Testis (tissue), 2 donors: ENCODE results near the gene ADAMTS16.

Source experiments
- POLR2A ChIP-seq: fragments of 450-650 bp; IDR thresholded peaks from one replicate; pipeline ENCODE4 v1.6.1; 2017; ENCODE audit warnings: antibody characterized with exemption, mild to moderate bottlenecking, moderate library complexity
- TF ChIP-seq, protein P1 (sequence below), 3 experiments: fragments of 450-650 bp in 2 of 3; fragments of 200-600 bp in 1 of 3; sonication (generic) in 1 of 3; IDR thresholded peaks; one replicate each; pipeline ENCODE4 v1.5.1; 2016 to 2019; ENCODE audit warnings: antibody characterized with exemption in 3 of 3, mild to moderate bottlenecking in 2 of 3, moderate library complexity in 1 of 3

DNA sequence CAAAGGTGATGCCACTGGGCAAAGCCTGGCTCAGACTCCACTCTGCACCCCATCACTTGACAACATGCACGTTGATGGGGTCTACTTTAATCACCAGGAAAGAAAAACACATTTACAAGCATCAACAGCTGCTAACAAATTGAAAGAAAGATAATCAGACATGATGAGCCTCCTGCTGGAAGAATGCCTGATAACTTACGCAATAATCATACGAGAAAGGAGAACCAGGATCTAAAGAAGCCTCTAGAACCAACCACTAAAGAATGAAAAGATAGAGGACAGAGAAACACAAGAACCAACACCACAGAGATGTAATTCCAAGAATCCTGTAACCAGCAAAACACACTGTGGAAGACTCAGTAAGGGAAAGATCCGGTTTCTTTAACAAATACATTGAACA, 162.1 kb downstream of the ADAMTS16 start:
- TF ChIP-seq, protein P1, sequence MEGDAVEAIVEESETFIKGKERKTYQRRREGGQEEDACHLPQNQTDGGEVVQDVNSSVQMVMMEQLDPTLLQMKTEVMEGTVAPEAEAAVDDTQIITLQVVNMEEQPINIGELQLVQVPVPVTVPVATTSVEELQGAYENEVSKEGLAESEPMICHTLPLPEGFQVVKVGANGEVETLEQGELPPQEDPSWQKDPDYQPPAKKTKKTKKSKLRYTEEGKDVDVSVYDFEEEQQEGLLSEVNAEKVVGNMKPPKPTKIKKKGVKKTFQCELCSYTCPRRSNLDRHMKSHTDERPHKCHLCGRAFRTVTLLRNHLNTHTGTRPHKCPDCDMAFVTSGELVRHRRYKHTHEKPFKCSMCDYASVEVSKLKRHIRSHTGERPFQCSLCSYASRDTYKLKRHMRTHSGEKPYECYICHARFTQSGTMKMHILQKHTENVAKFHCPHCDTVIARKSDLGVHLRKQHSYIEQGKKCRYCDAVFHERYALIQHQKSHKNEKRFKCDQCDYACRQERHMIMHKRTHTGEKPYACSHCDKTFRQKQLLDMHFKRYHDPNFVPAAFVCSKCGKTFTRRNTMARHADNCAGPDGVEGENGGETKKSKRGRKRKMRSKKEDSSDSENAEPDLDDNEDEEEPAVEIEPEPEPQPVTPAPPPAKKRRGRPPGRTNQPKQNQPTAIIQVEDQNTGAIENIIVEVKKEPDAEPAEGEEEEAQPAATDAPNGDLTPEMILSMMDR (IDR thresholded peaks at IDR 0.05) = no peak
- TF ChIP-seq POLR2A = no peak
